Loucy (cell line): ENCODE data around the gene SLC35D3.

Experiments used
- H2AFZ ChIP-seq: fragments of 200-600 bp; sonication (generic); 2 replicates; pipeline ENCODE4 v1.6.0; 2016; ENCODE audit warnings: antibody characterized with exemption, mild to moderate bottlenecking, low read length, moderate library complexity
- H3F3A ChIP-seq: fragments of 200-600 bp; 2 replicates; pipeline ENCODE4 v1.6.0; 2016; ENCODE audit warnings: antibody characterized with exemption, low read depth, mild to moderate bottlenecking
- H3K27me3 ChIP-seq: fragments of 200-600 bp; sonication (generic); 2 replicates; pipeline ENCODE4 v1.6.1; 2014; ENCODE audit warnings: low read length, mild to moderate bottlenecking; ENCODE audit not compliant: insufficient read depth, poor library complexity, severe bottlenecking
- H3K36me3 ChIP-seq: fragments of 200-600 bp; sonication (generic); 2 replicates; pipeline ENCODE4 v1.6.1; 2016; ENCODE audit warnings: low read length; ENCODE audit not compliant: insufficient read depth
- H3K4me1 ChIP-seq: fragments of 200-600 bp; sonication (generic); 2 replicates; pipeline ENCODE4 v1.5.1; 2014; ENCODE audit warnings: low read length, mild to moderate bottlenecking; ENCODE audit not compliant: insufficient read depth, poor library complexity, severe bottlenecking
- H3K4me2 ChIP-seq: fragments of 200-600 bp; sonication (generic); 2 replicates; pipeline ENCODE4 v1.6.0; 2014; ENCODE audit warnings: antibody characterized with exemption, low read length, low read depth, mild to moderate bottlenecking; ENCODE audit not compliant: poor library complexity, severe bottlenecking
- H3K4me3 ChIP-seq: fragments of 200-600 bp; sonication (generic); 2 replicates; pipeline ENCODE4 v1.5.1; 2014; ENCODE audit warnings: low read length, mild to moderate bottlenecking, mixed read lengths; ENCODE audit not compliant: poor library complexity, severe bottlenecking
- H3K79me2 ChIP-seq: fragments of 200-600 bp; sonication (generic); 2 replicates; pipeline ENCODE4 v1.6.1; 2014; ENCODE audit warnings: low read length; ENCODE audit not compliant: insufficient read depth
- H3K9ac ChIP-seq: fragments of 200-600 bp; sonication (generic); 2 replicates; pipeline ENCODE4 v1.6.0; 2014; ENCODE audit warnings: mild to moderate bottlenecking, low read depth, low read length, moderate library complexity; ENCODE audit not compliant: poor library complexity, severe bottlenecking
- H3K9me2 ChIP-seq: fragments of 200-600 bp; sonication (generic); replicated peaks from 2 replicates; pipeline ENCODE4 v1.6.1; 2016; ENCODE audit warnings: low read depth, low read length, mixed read lengths
- H3K9me3 ChIP-seq: fragments of 200-600 bp; sonication (generic); 2 replicates; pipeline ENCODE4 v1.6.1; 2014; ENCODE audit warnings: mild to moderate bottlenecking, antibody characterized with exemption, low read length, low read depth; ENCODE audit not compliant: insufficient read depth
- H4K20me1 ChIP-seq: fragments of 200-600 bp; sonication (generic); 2 replicates; pipeline ENCODE4 v1.6.0; 2014; ENCODE audit warnings: antibody characterized with exemption, low read length, mild to moderate bottlenecking; ENCODE audit not compliant: insufficient read depth, poor library complexity, severe bottlenecking
- CTCF ChIP-seq: fragments of 200-600 bp; sonication (generic); conservative IDR thresholded peaks from 2 replicates; pipeline ENCODE4 v1.5.1; 2014; ENCODE audit warnings: mild to moderate bottlenecking, antibody characterized with exemption, low read length
- EZH2phosphoT487 ChIP-seq: fragments of 200-600 bp; IDR thresholded peaks from 2 replicates; pipeline ENCODE4 v1.6.1; 2018; ENCODE audit warnings: antibody characterized with exemption, mild to moderate bottlenecking, moderate library complexity, borderline replicate concordance

Gene SLC35D3

GRCh38 chr6:136880748-136881460 is 41.2 kb upstream of the SLC35D3 start:
- H3K9me2 ChIP-seq, result no peaks in the 10 kb centered on the region
- no peak overlapping the region for H3K4me3 ChIP-seq
- TF ChIP-seq CTCF (no peak), EZH2phosphoT487 (no peak)
- no peaks in the 10 kb centered on the region for H3K27me3 ChIP-seq
- H2AFZ ChIP-seq, result no peak overlapping the region
- H3K36me3 ChIP-seq, result no peaks in the 10 kb centered on the region
- H3F3A ChIP-seq, result no peaks in the 10 kb centered on the region
- H3K79me2 ChIP-seq, result no peaks in the 10 kb centered on the region
- H3K9me3 ChIP-seq, result no peaks in the 10 kb centered on the region
- no peaks in the 10 kb centered on the region for H4K20me1 ChIP-seq
- H3K4me2 ChIP-seq, result no peak overlapping the region
- no peak overlapping the region for H3K9ac ChIP-seq
- no peaks in the 10 kb centered on the region for H3K4me1 ChIP-seq

- Histone ChIP-seq H3K4me1 (peaks cover 17% of the 10 kb centered on the region), H3K27me3 (no peaks in the 10 kb centered on the region), H3K4me3 (no peak overlapping the region), H3K79me2 (no peaks in the 10 kb centered on the region), H3K9me3 (no peaks in the 10 kb centered on the region), H3K4me2 (no peak overlapping the region), H2AFZ (no peak overlapping the region), H3K9me2 (no peaks in the 10 kb centered on the region), H4K20me1 (no peaks in the 10 kb centered on the region), H3K36me3 (no peaks in the 10 kb centered on the region), H3F3A (no peaks in the 10 kb centered on the region), H3K9ac (no peak overlapping the region)
- TF ChIP-seq CTCF (no peak), EZH2phosphoT487 (no peak)
Measured at GRCh38 chr6:136886091-136886490, 36.0 kb upstream of the SLC35D3 start.

- Histone ChIP-seq H3K4me1 (peaks cover 17% of the 10 kb centered on the region), H3K4me2 (no peak overlapping the region)
- TF ChIP-seq EZH2phosphoT487 (no peak), CTCF (no peak)
Measured at GRCh38 chr6:136887953-136888352, 34.1 kb upstream of the SLC35D3 start.

More at GRCh38 chr6:136887953-136888352, 34.1 kb upstream of the SLC35D3 start:
- Histone ChIP-seq H4K20me1 (no peaks in the 10 kb centered on the region), H2AFZ (no peak overlapping the region), H3K79me2 (no peaks in the 10 kb centered on the region), H3K9me2 (no peaks in the 10 kb centered on the region), H3K9me3 (no peaks in the 10 kb centered on the region), H3F3A (no peaks in the 10 kb centered on the region), H3K27me3 (no peaks in the 10 kb centered on the region), H3K36me3 (no peaks in the 10 kb centered on the region), H3K9ac (no peak overlapping the region), H3K4me3 (no peak overlapping the region)
